Measurements from ENCODE around the gene PLA2R1.

- no peak for TF ChIP-seq EZH2 (IDR thresholded peaks at IDR 0.05; ENCODE audit: low read length, unreplicated experiment)
- TF ChIP-seq CTCF (conservative IDR thresholded peaks at IDR 0.05; ENCODE audit: low read depth, low read length), result no peak
- no peak for TF ChIP-seq EZH2phosphoT487 (IDR thresholded peaks at IDR 0.05; ENCODE audit: borderline replicate concordance, low read length)
Observed at GRCh38 chr2:160108646-160109045, 46.2 kb upstream of the PLA2R1 start.

All from PC-3 (cell line).